H1 (cell line): Measurements from ENCODE around the gene DYRK1B. TPM values are rescaled to one million over a fixed set of nuclear protein-coding genes. Genes with fewer than 3 reads are reported as not detected.

Experiments used
- CTCF ChIA-PET: fragments of 300-600 bp; sonication (Branson Sonifier 250); formaldehyde crosslinking; loops from one replicate; lab custom pipeline; 2021; ENCODE audit not compliant: partially characterized antibody; lab: Charles Lee
- POLR2A ChIA-PET: fragments of 300-600 bp; sonication (Branson Sonifier 250); formaldehyde crosslinking; loops from one replicate; lab custom pipeline; 2021; ENCODE audit warnings: inconsistent platforms; ENCODE audit not compliant: partially characterized antibody; lab: Charles Lee
- DNase-seq, 2 experiments: peaks; one replicate each; pipeline versions ENCODE4 v3.0.0 to v3.0.0-alpha.2; 2010 to 2022; ENCODE audit warnings: low spot score in 2 of 2, low read depth in 1 of 2, mixed read lengths in 1 of 2
- FAIRE-seq: peaks from 2 replicates; lab custom pipeline; 2011; peaks lifted over from hg19 to GRCh38; lab: Jason Lieb, UNC
- H2AFZ ChIP-seq: 2 replicates; pipeline ENCODE4 v1.8.1; 2012; ENCODE audit warnings: low read length, inconsistent platforms
- H2AK5ac ChIP-seq: 2 replicates; pipeline ENCODE4 v1.6.1; 2013; ENCODE audit warnings: low read depth, low read length
- H2BK120ac ChIP-seq: replicated peaks from 2 replicates; pipeline ENCODE3; 2013; ENCODE audit warnings: low read depth, low read length, inconsistent platforms
- H2BK12ac ChIP-seq: 2 replicates; pipeline ENCODE4 v1.6.1; 2013; ENCODE audit warnings: low read depth, low read length
- H2BK15ac ChIP-seq: 2 replicates; pipeline ENCODE4 v1.6.1; 2013; ENCODE audit warnings: low read length
- H2BK20ac ChIP-seq: 2 replicates; pipeline ENCODE4 v1.6.1; 2013; ENCODE audit warnings: low read length
- H2BK5ac ChIP-seq: 2 replicates; pipeline ENCODE4 v1.6.1; 2013; ENCODE audit warnings: low read depth, low read length
- H3K14ac ChIP-seq: 2 replicates; pipeline ENCODE4 v1.6.1; 2013; ENCODE audit warnings: inconsistent platforms; ENCODE audit not compliant: insufficient read length
- H3K18ac ChIP-seq: 2 replicates; pipeline ENCODE4 v1.6.1; 2013; ENCODE audit warnings: low read length; ENCODE audit errors: extremely low read depth
- H3K23ac ChIP-seq: 2 replicates; pipeline ENCODE4 v1.6.1; 2013; ENCODE audit warnings: inconsistent platforms; ENCODE audit not compliant: insufficient read length
- H3K23me2 ChIP-seq: 2 replicates; pipeline ENCODE4 v1.6.1; 2013; ENCODE audit warnings: low read depth, low read length
- H3K27ac ChIP-seq: 2 replicates; pipeline ENCODE4 v1.6.1; 2011; ENCODE audit warnings: low read depth, low read length, inconsistent platforms
- H3K27me3 ChIP-seq, 4 experiments: replicated peaks in 1 of 4; 1 replicate in 1 of 4; 2 replicates in 3 of 4; pipeline versions ENCODE4 v1.6.1 to v1.8.1; 2011 to 2013; ENCODE audit warnings: low read length in 3 of 4, mild to moderate bottlenecking in 3 of 4, inconsistent platforms in 2 of 4, mixed read lengths in 2 of 4, moderate library complexity in 1 of 4; ENCODE audit not compliant: control insufficient read depth in 3 of 4, insufficient read depth in 3 of 4; ENCODE audit errors: extremely low read depth in 1 of 4
- H3K36me3 ChIP-seq, 4 experiments: 2 replicates each; pipeline versions ENCODE4 v1.6.1 to v1.8.1; 2011 to 2013; ENCODE audit warnings: mild to moderate bottlenecking in 4 of 4, low read length in 3 of 4, moderate library complexity in 2 of 4, control low read depth in 1 of 4, inconsistent platforms in 1 of 4; ENCODE audit not compliant: insufficient read depth in 4 of 4, control insufficient read depth in 2 of 4
- H3K4ac ChIP-seq: replicated peaks from 2 replicates; pipeline ENCODE3; 2013; ENCODE audit warnings: low read length, low read depth, mixed read lengths, inconsistent platforms; ENCODE audit not compliant: insufficient read length
- H3K4me1 ChIP-seq, 4 experiments: replicated peaks in 1 of 4; 1 replicate in 1 of 4; 2 replicates in 3 of 4; pipeline versions ENCODE4 v1.6.1 to v1.8.1; 2011 to 2013; ENCODE audit warnings: low read length in 3 of 4, inconsistent platforms in 2 of 4, mixed read lengths in 1 of 4; ENCODE audit not compliant: insufficient read depth in 4 of 4, control insufficient read depth in 3 of 4
- H3K4me2 ChIP-seq, 2 experiments: 2 replicates each; pipeline versions ENCODE4 v1.6.1 to v1.8.1; 2011 to 2013; ENCODE audit warnings: low read depth in 2 of 2, low read length in 2 of 2, control low read depth in 1 of 2, inconsistent platforms in 1 of 2, mild to moderate bottlenecking in 1 of 2; ENCODE audit not compliant: insufficient read depth in 1 of 2
- H3K4me3 ChIP-seq, 4 experiments: fragments of 200-600, 300-600 bp in 1 of 4; sonication (generic), shearing (Covaris generic), sonication (Bioruptor Twin) in 1 of 4; 2 replicates each; pipeline versions ENCODE4 v1.5.1 to v1.8.1; 2011 to 2016; ENCODE audit warnings: low read length in 4 of 4, low read depth in 3 of 4, control low read depth in 2 of 4, inconsistent platforms in 2 of 4, mild to moderate bottlenecking in 2 of 4, mixed read lengths in 1 of 4, moderate library complexity in 1 of 4; ENCODE audit not compliant: insufficient read depth in 2 of 4; ENCODE audit errors: extremely low read depth in 1 of 4
- H3K56ac ChIP-seq: replicated peaks from 2 replicates; pipeline ENCODE3; 2013; ENCODE audit warnings: low read depth, mild to moderate bottlenecking, mixed read lengths, low read length, inconsistent platforms; ENCODE audit not compliant: insufficient read length
- H3K79me1 ChIP-seq: 2 replicates; pipeline ENCODE4 v1.6.1; 2013; ENCODE audit warnings: low read depth, low read length, control low read depth
- H3K79me2 ChIP-seq, 2 experiments: 2 replicates each; pipeline versions ENCODE4 v1.6.1 to v1.8.1; 2012 to 2013; ENCODE audit warnings: low read length in 2 of 2, mild to moderate bottlenecking in 2 of 2, inconsistent platforms in 1 of 2; ENCODE audit not compliant: insufficient read depth in 2 of 2, control insufficient read depth in 1 of 2
- H3K9ac ChIP-seq, 4 experiments: replicated peaks in 1 of 4; 1 replicate in 1 of 4; 2 replicates in 3 of 4; pipeline versions ENCODE4 v1.6.1 to v1.8.1; 2011 to 2013; ENCODE audit warnings: low read depth in 3 of 4, low read length in 3 of 4, control low read depth in 2 of 4, mild to moderate bottlenecking in 2 of 4, moderate library complexity in 2 of 4, inconsistent platforms in 1 of 4; ENCODE audit errors: extremely low read depth in 1 of 4
- H3K9me3 ChIP-seq, 2 experiments: 2 replicates each; pipeline versions ENCODE4 v1.6.1 to v1.8.1; 2012 to 2013; ENCODE audit warnings: mild to moderate bottlenecking in 2 of 2, moderate library complexity in 2 of 2, control low read depth in 1 of 2, inconsistent platforms in 1 of 2, low read depth in 1 of 2, low read length in 1 of 2, mixed read lengths in 1 of 2; ENCODE audit not compliant: insufficient read depth in 2 of 2
- H4K20me1 ChIP-seq, 2 experiments: replicated peaks in 1 of 2; 2 replicates each; pipeline versions ENCODE3 to v1.8.1; 2011 to 2013; ENCODE audit warnings: inconsistent platforms in 2 of 2, low read length in 2 of 2, mild to moderate bottlenecking in 1 of 2; ENCODE audit not compliant: insufficient read depth in 2 of 2, control insufficient read depth in 1 of 2
- H4K5ac ChIP-seq: 2 replicates; pipeline ENCODE4 v1.6.1; 2013; ENCODE audit warnings: low read length, low read depth, mixed read lengths, inconsistent platforms; ENCODE audit not compliant: insufficient read length
- H4K8ac ChIP-seq: 2 replicates; pipeline ENCODE4 v1.8.0; 2013; ENCODE audit warnings: mild to moderate bottlenecking, moderate library complexity, low read length, inconsistent platforms; ENCODE audit not compliant: insufficient read depth; ENCODE audit errors: extremely low read depth
- H4K91ac ChIP-seq: replicated peaks from 2 replicates; pipeline ENCODE3; 2013; ENCODE audit warnings: low read length, mixed read lengths, inconsistent platforms; ENCODE audit not compliant: insufficient read length
- BACH1 ChIP-seq: IDR thresholded peaks from 2 replicates; pipeline ENCODE4 v1.6.1; 2012; ENCODE audit warnings: low read length, improper control_type of control experiment
- CTCF ChIP-seq, 3 experiments: IDR thresholded peaks; 1 replicate in 2 of 3; 2 replicates in 1 of 3; pipeline versions ENCODE4 v1.5.1 to v1.6.1; 2011; ENCODE audit warnings: low read length in 3 of 3, mild to moderate bottlenecking in 3 of 3, inconsistent platforms in 2 of 3, low read depth in 1 of 3, moderate library complexity in 1 of 3; ENCODE audit not compliant: insufficient read depth in 1 of 3; ENCODE audit errors: control extremely low read depth in 1 of 3
- RAD21 ChIP-seq, 2 experiments: IDR thresholded peaks in 1 of 2; conservative IDR thresholded peaks in 1 of 2; 2 replicates each; pipeline ENCODE4 v1.6.1; 2011; ENCODE audit warnings: low read depth in 2 of 2, low read length in 2 of 2, improper control_type of control experiment in 1 of 2, inconsistent platforms in 1 of 2, mild to moderate bottlenecking in 1 of 2, moderate library complexity in 1 of 2
- whole genome bisulfite sequencing, 2 experiments: shearing (Covaris generic) in 1 of 2; methylation state at CpG; one replicate each; pipeline versions ENCODE4 v1.1.6 to v1.1.7; 2013 to 2015; ENCODE audit warnings: low lambda C conversion rate in 2 of 2, mixed read lengths in 2 of 2, inconsistent platforms in 1 of 2, low coverage in 1 of 2, missing lambda C conversion rate in 1 of 2; ENCODE audit not compliant: insufficient replicate concordance in 2 of 2, insufficient coverage in 1 of 2, insufficient read length in 1 of 2; ENCODE audit errors: extremely low coverage in 1 of 2, missing lambda C conversion rate in 1 of 2; 5-methylcytosine and 5-hydroxymethylcytosine counted together
- polyA plus RNA-seq, 7 experiments: library from polyadenylated mRNA; depleted of rRNA in 3 of 7; stranded (reverse) in 5 of 7; unstranded in 2 of 7; fragments of >200 nt in 5 of 7; fragments of 200-250 nt in 2 of 7; gene quantifications; 1 replicate in 5 of 7; 2 replicates in 1 of 7; 4 replicates in 1 of 7; pipeline versions ENCODE4 v1.2.1 to v1.2.3, GENCODE V29; 2011 to 2013; ENCODE audit warnings: missing spikeins in 2 of 7, mixed read lengths in 2 of 7
- total RNA-seq: library from RNA; stranded (reverse); fragmentation: NEBNext Ultra II Directional; extraction: Animal tissue kit (Norgen Biotek cat#: 25700); gene quantifications from 2 replicates; pipeline ENCODE4 v1.2.1, GENCODE V29; 2021

Gene DYRK1B
- total and polyA plus RNA-seq, 2 of the 8 experiments (the other 6 are each of a cell fraction or from before 2014, with no cell fraction given): 6.9 to 14.8 TPM

- Histone ChIP-seq H4K8ac (no peak overlapping the region), H2BK5ac (no peak overlapping the region), H2BK12ac (no peak overlapping the region), H3K27ac (no peak overlapping the region), H4K91ac (no peak overlapping the region), H3K23me2 (peaks cover 12% of the 10 kb centered on the region), H3K79me2 (peaks cover 46 to 69% of the 10 kb centered on the region in 2 experiments), H3K14ac (no peak overlapping the region), H3K18ac (no peak overlapping the region), H3K79me1 (peaks cover 16% of the 10 kb centered on the region), H3K36me3 (peaks cover 7 to 21% (median 10%) of the 10 kb centered on the region in 4 experiments), H3K56ac (no peak overlapping the region), H2BK120ac (no peak overlapping the region), H3K9ac (peak overlapping the region in 3 of 4 experiments; percentile 13 to 78 (median 53); a peak in 4 of 7 replicates), H4K5ac (no peak overlapping the region), H2AK5ac (no peak overlapping the region), H3K23ac (no peak overlapping the region), H3K27me3 (no peaks in the 10 kb centered on the region), H3K4me1 (peaks cover 7 to 28% (median 18%) of the 10 kb centered on the region in 4 experiments), H2BK15ac (no peak overlapping the region), H3K9me3 (no peaks in the 10 kb centered on the region), H2AFZ (no peak overlapping the region), H2BK20ac (no peak overlapping the region), H4K20me1 (peaks cover 23 to 28% of the 10 kb centered on the region in 2 experiments), H3K4ac (no peak overlapping the region), H3K4me3 (peak overlapping the region; percentile 91 to 99 (median 96); a peak in 7 of 8 replicates), H3K4me2 (peak overlapping the region; percentile 71 to 96)
- FAIRE-seq (no peak), DNase-seq (no peak)
- POLR2A ChIA-PET: interaction anchor here (1.0 to 4.8 kb wide), 6 partner anchors 11 to 259 kb away, joined by 3 to 31 read pairs (median 4); partner anchors contain the start of genes DYRK1B and PSMC4
- TF ChIP-seq RAD21 (IDR thresholded peaks at IDR 0.05 in 1 of 2, conservative IDR thresholded peaks at IDR 0.05 in 1 of 2; ENCODE audit: low read depth in 2 of 2, low read length in 2 of 2) (peak; percentile 49), BACH1 (no peak), CTCF (IDR thresholded peaks at IDR 0.05; ENCODE audit: control extremely low read depth in 1 of 3, insufficient read depth in 1 of 3, low read depth in 1 of 3, low read length in 3 of 3) (peak in 2 of 3 experiments; percentile 43 to 49; a peak in 2 of 4 replicates)
- CTCF ChIA-PET: interaction anchor here (0.6 to 6.4 kb wide), 30 partner anchors 10 to 384 kb away, joined by 3 to 43 read pairs (median 6); partner anchors contain the start of genes DYRK1B and PSMC4
- 89% methylated on average over 4 of the region's 4 CpGs; no CpG with 5 or more reads in 1 of the 2 experiments for WGBS, 2 experiments
These were observed 10.2 kb upstream of the DYRK1B start for GRCh38 chr19:39843919-39844793.
